Tibial artery (tissue), 4 donors: ENCODE measurements around the gene ZNF280D.
"Not testable (repeated sequence)": the region's sequence is repeated elsewhere in the genome, so short reads cannot be mapped to it uniquely, and the experiment has no call there.

Experiments used
- DNase-seq, 2 donors: peaks; one replicate each; pipeline ENCODE4 v3.0.0-alpha.2; 2019
- H3K27ac ChIP-seq, 2 donors: fragments of 200-600 bp; sonication (generic) in 1 of 2; 1 replicate in 1 of 2; 2 replicates in 1 of 2; pipeline ENCODE4 v1.5.1; 2018 to 2019; ENCODE audit warnings: mild to moderate bottlenecking in 1 of 2
- H3K27me3 ChIP-seq, 2 donors: fragments of 200-600 bp; sonication (generic) in 1 of 2; one replicate each; pipeline versions ENCODE4 v1.5.1 to v1.6.0; 2016 to 2019
- H3K36me3 ChIP-seq, 3 donors: fragments of 200-600 bp; sonication (generic) in 2 of 3; one replicate each; pipeline ENCODE4 v1.5.1; 2016 to 2019; ENCODE audit warnings: mild to moderate bottlenecking in 2 of 3
- H3K4me1 ChIP-seq, 4 donors: fragments of 200-600 bp; sonication (generic) in 2 of 4; 1 replicate in 3 of 4; 2 replicates in 1 of 4; pipeline ENCODE4 v1.5.1; 2016 to 2019
- H3K4me3 ChIP-seq, 2 donors: fragments of 200-600 bp; sonication (generic) in 1 of 2; 1 replicate in 1 of 2; 2 replicates in 1 of 2; pipeline ENCODE4 v1.5.1; 2018 to 2019; ENCODE audit warnings: mild to moderate bottlenecking in 2 of 2
- H3K9me3 ChIP-seq, 3 donors: fragments of 200-600 bp; sonication (generic) in 1 of 3; one replicate each; pipeline ENCODE4 v1.5.1; 2016 to 2019
- CTCF ChIP-seq, 2 experiments: fragments of 200-600 bp in 1 of 2; fragments of 450-650 bp in 1 of 2; IDR thresholded peaks; one replicate each; pipeline ENCODE4 v1.5.1; 2017 to 2019; ENCODE audit warnings: antibody characterized with exemption in 2 of 2, mild to moderate bottlenecking in 1 of 2, moderate library complexity in 1 of 2
- intact Hi-C: fragments of 100-400 bp; cut with DNase I; formaldehyde crosslinking; loops from one replicate; pipeline ENCODE4 v1.15.0; 2023; ENCODE audit warnings: low total_unique reads

ZNF280D gene

DNA sequence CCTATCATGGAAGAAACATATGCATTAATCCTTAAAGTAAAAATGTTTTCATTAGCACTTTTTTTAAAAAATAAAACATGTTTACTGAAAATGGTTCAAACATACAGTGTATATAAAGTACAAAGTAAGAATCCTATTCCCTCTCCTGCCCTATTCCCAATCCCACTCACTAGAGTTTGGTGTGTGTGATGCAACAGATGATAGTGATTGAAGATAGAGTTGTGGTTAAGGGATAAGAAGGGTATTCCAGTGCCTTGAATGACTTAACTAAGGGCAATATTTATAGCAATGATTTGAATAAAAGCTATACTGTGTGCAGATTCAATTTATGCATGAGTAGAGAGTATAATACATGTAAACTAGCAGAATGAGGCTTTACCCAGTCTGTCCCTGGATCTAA, 18.1 kb downstream of the ZNF280D start:
- Histone ChIP-seq H3K9me3 (no peaks in the 10 kb centered on the region), H3K27ac (no peak overlapping the region), H3K4me1 (peaks cover 0 to 48% (median 6%) of the 10 kb centered on the region in 4 donors), H3K27me3 (no peaks in the 10 kb centered on the region), H3K36me3 (no peaks in the 10 kb centered on the region), H3K4me3 (no peak overlapping the region)
- DNase-seq, result no peak
- no peak for TF ChIP-seq CTCF (IDR thresholded peaks at IDR 0.05)
- intact Hi-C loops, result no loop called here

DNA sequence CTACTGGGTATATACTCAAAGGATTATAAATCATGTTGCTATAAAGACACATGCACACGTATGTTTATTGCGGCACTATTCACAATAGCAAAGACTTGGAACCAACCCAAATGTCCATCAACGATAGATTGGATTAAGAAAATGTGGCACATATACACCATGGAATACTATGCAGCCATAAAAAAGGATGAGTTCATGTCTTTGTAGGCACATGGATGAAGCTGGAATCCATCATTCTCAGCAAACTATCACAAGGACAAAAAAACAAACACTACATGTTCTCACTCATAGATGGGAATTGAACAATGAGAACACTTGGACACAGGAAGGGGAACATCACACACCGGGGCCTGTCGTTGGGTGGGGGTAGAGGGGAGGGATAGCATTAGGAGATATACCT, 23.8 kb downstream of the ZNF280D start:
- H3K4me1 ChIP-seq, H3K9me3 ChIP-seq, H3K27me3 ChIP-seq, DNase-seq, H3K27ac ChIP-seq, intact Hi-C loops, H3K4me3 ChIP-seq: not testable (repeated sequence)
- H3K36me3 ChIP-seq, result peaks cover 2 to 12% (median 10%) of the 10 kb centered on the region in 3 donors

- Histone ChIP-seq H3K36me3 (peaks cover 44 to 54% (median 53%) of the 10 kb centered on the region in 3 donors), H3K4me3 (no peak overlapping the region)
- DNase-seq, result no peak
Observed at GRCh38 chr15:56699743-56700142, 33.6 kb downstream of the ZNF280D start.

GRCh38 chr15:56698270-56698669, 35.0 kb downstream of the ZNF280D start:
- Histone ChIP-seq H3K4me1 (no peaks in the 10 kb centered on the region), H3K27me3 (no peaks in the 10 kb centered on the region), H3K4me3 (no peak overlapping the region), H3K9me3 (no peaks in the 10 kb centered on the region), H3K36me3 (peaks cover 29 to 43% (median 42%) of the 10 kb centered on the region in 3 donors), H3K27ac (no peak overlapping the region)
- no peak for TF ChIP-seq CTCF (IDR thresholded peaks at IDR 0.05)
- intact Hi-C loops, result no loop called here
- no peak for DNase-seq

More at GRCh38 chr15:56699743-56700142, 33.6 kb downstream of the ZNF280D start:
- intact Hi-C loops, result no loop called here
- Histone ChIP-seq H3K27me3 (no peaks in the 10 kb centered on the region), H3K27ac (no peak overlapping the region), H3K4me1 (no peaks in the 10 kb centered on the region), H3K9me3 (no peaks in the 10 kb centered on the region)
- no peak for TF ChIP-seq CTCF (IDR thresholded peaks at IDR 0.05)

GRCh38 chr15:56693761-56694160, 39.5 kb downstream of the ZNF280D start:
- peaks cover 10 to 18% (median 17%) of the 10 kb centered on the region in 3 donors for H3K36me3 ChIP-seq
- H3K27me3 ChIP-seq, result no peaks in the 10 kb centered on the region
- no peak overlapping the region for H3K4me3 ChIP-seq
- no peak overlapping the region for H3K27ac ChIP-seq
- no peaks in the 10 kb centered on the region for H3K4me1 ChIP-seq
- DNase-seq, result no peak
- intact Hi-C loops, result no loop called here
- TF ChIP-seq CTCF (IDR thresholded peaks at IDR 0.05), result no peak
- no peaks in the 10 kb centered on the region for H3K9me3 ChIP-seq

DNA sequence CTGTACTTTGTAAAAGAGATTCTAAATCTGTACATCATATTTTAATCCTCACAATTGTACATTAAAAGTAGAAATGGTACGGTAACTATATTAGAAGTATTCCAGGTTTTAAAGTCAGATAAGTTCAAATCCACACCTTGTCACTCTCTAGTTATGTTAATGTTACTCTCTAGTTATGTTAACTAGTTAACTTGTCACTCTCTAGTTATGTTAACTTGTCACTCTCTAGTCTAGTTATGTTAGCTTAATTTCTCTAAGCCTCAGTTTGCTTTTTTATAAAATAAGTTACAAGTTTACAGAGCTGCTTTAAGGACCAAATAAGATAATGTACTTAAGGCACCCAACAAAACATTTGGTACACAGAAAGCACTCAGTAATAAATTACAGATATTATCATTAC, 42.6 kb downstream of the ZNF280D start:
- no peak for TF ChIP-seq CTCF (IDR thresholded peaks at IDR 0.05)
- DNase-seq, result no peak
- no peaks in the 10 kb centered on the region for H3K9me3 ChIP-seq
- intact Hi-C loops, result no loop called here
- H3K27ac ChIP-seq, result no peak overlapping the region
- peaks cover 0 to 18% (median 9%) of the 10 kb centered on the region in 3 donors for H3K36me3 ChIP-seq
- no peaks in the 10 kb centered on the region for H3K27me3 ChIP-seq
- no peak overlapping the region for H3K4me3 ChIP-seq
- H3K4me1 ChIP-seq, result no peaks in the 10 kb centered on the region
